Esophagus squamous epithelium (tissue), 4 donors: ENCODE measurements around the gene CBX3.

Source experiments
- CTCF ChIP-seq, 6 experiments: fragments of 450-650 bp in 4 of 6; fragments of 200-600 bp in 2 of 6; sonication (generic) in 2 of 6; IDR thresholded peaks; one replicate each; pipeline ENCODE4 v1.5.1; 2016 to 2019; ENCODE audit warnings: antibody characterized with exemption in 6 of 6, mild to moderate bottlenecking in 4 of 6, moderate library complexity in 4 of 6
- POLR2A ChIP-seq, 4 donors: fragments of 450-650 bp; IDR thresholded peaks; one replicate each; pipeline ENCODE4 v1.6.1; 2017; ENCODE audit warnings: antibody characterized with exemption in 4 of 4, mild to moderate bottlenecking in 4 of 4, moderate library complexity in 3 of 4

GRCh38 chr7:26202019-26202990, 760 bp downstream of the CBX3 start:
- TF ChIP-seq CTCF (IDR thresholded peaks at IDR 0.05): peak in 1 of 6 experiments; percentile 6
- TF ChIP-seq POLR2A (IDR thresholded peaks at IDR 0.05): no peak
